Skeletal muscle satellite cell (primary cell): ENCODE data around the gene PIR.

Source experiments
- H3K27me3 ChIP-seq: 2 replicates; pipeline ENCODE4 v1.7.0; 2013; ENCODE audit warnings: low read length; ENCODE audit not compliant: control insufficient read depth, insufficient read depth
- H3K36me3 ChIP-seq: 2 replicates; pipeline ENCODE4 v1.7.0; 2013; ENCODE audit warnings: mild to moderate bottlenecking, control low read depth, low read length; ENCODE audit not compliant: insufficient read depth
- H3K4me1 ChIP-seq: 2 replicates; pipeline ENCODE4 v1.7.0; 2013; ENCODE audit warnings: low read length; ENCODE audit not compliant: control insufficient read depth, insufficient read depth
- H3K4me2 ChIP-seq: 2 replicates; pipeline ENCODE4 v1.7.0; 2013; ENCODE audit warnings: mild to moderate bottlenecking, low read length
- H3K4me3 ChIP-seq: 2 replicates; pipeline ENCODE4 v1.7.0; 2013; ENCODE audit warnings: low read length
- H3K9ac ChIP-seq: 2 replicates; pipeline ENCODE4 v1.7.0; 2013; ENCODE audit warnings: mild to moderate bottlenecking, low read depth, low read length, moderate library complexity
- H3K9me3 ChIP-seq: replicated peaks from 2 replicates; pipeline ENCODE4 v1.7.0; 2013; ENCODE audit warnings: mild to moderate bottlenecking, control low read depth, low read length

The PIR gene

GRCh38 chrX:15509845-15510244 is 16.7 kb upstream of the PIR start:
- no peaks in the 10 kb centered on the region for H3K4me1 ChIP-seq
- H3K27me3 ChIP-seq: peaks cover 38% of the 10 kb centered on the region
- H3K4me3 ChIP-seq: no peak overlapping the region
- no peak overlapping the region for H3K9ac ChIP-seq
- H3K36me3 ChIP-seq: no peaks in the 10 kb centered on the region
- no peaks in the 10 kb centered on the region for H3K9me3 ChIP-seq
- no peak overlapping the region for H3K4me2 ChIP-seq

GRCh38 chrX:15507005-15507404 is 13.9 kb upstream of the PIR start:
- peaks cover 51% of the 10 kb centered on the region for H3K27me3 ChIP-seq
- H3K4me2 ChIP-seq: no peak overlapping the region
- H3K9ac ChIP-seq: no peak overlapping the region
- no peaks in the 10 kb centered on the region for H3K4me1 ChIP-seq
- H3K4me3 ChIP-seq: no peak overlapping the region
- no peaks in the 10 kb centered on the region for H3K36me3 ChIP-seq
- H3K9me3 ChIP-seq: no peaks in the 10 kb centered on the region

- Histone ChIP-seq H3K4me2 (no peak overlapping the region), H3K4me1 (no peaks in the 10 kb centered on the region), H3K4me3 (no peak overlapping the region), H3K27me3 (peaks cover 55% of the 10 kb centered on the region), H3K9ac (no peak overlapping the region), H3K36me3 (no peaks in the 10 kb centered on the region), H3K9me3 (no peaks in the 10 kb centered on the region)
Measured at GRCh38 chrX:15505101-15505500, 12.0 kb upstream of the PIR start.

- no peak overlapping the region for H3K4me3 ChIP-seq
Measured at GRCh38 chrX:15504661-15505060, 11.5 kb upstream of the PIR start.

GRCh38 chrX:15501506-15501905 is 8.4 kb upstream of the PIR start:
- no peak overlapping the region for H3K4me3 ChIP-seq
- H3K36me3 ChIP-seq: no peaks in the 10 kb centered on the region

More at GRCh38 chrX:15504661-15505060, 11.5 kb upstream of the PIR start:
- Histone ChIP-seq H3K27me3 (peaks cover 54% of the 10 kb centered on the region), H3K4me1 (no peaks in the 10 kb centered on the region), H3K4me2 (no peak overlapping the region), H3K9ac (no peak overlapping the region), H3K36me3 (no peaks in the 10 kb centered on the region), H3K9me3 (no peaks in the 10 kb centered on the region)

GRCh38 chrX:15500497-15500966 is 7.4 kb upstream of the PIR start, which contains the start of gene BMX:
Gene BMX, plus strand, starts transcription at chrX:15500807. Its CDS starts 7,547 bp downstream, at chrX:15508354.
- Histone ChIP-seq H3K9ac (no peak within 1 kb of the TSS), H3K27me3 (peaks cover 39% of the 10 kb centered on the region), H3K4me1 (no peaks in the 10 kb centered on the region), H3K9me3 (no peaks in the 10 kb centered on the region), H3K4me3 (no peak within 1 kb of the TSS), H3K36me3 (no peaks in the 10 kb centered on the region), H3K4me2 (no peak within 1 kb of the TSS)

More at GRCh38 chrX:15501506-15501905, 8.4 kb upstream of the PIR start:
- Histone ChIP-seq H3K4me2 (no peak overlapping the region), H3K27me3 (peaks cover 39% of the 10 kb centered on the region), H3K9ac (no peak overlapping the region), H3K9me3 (no peaks in the 10 kb centered on the region), H3K4me1 (no peaks in the 10 kb centered on the region)

- H3K9me3 ChIP-seq: no peaks in the 10 kb centered on the region
- peaks cover 37% of the 10 kb centered on the region for H3K27me3 ChIP-seq
- H3K4me1 ChIP-seq: no peaks in the 10 kb centered on the region
- H3K4me3 ChIP-seq: no peak overlapping the region
- H3K4me2 ChIP-seq: no peak overlapping the region
- H3K36me3 ChIP-seq: no peaks in the 10 kb centered on the region
- H3K9ac ChIP-seq: no peak overlapping the region
Measured at GRCh38 chrX:15499976-15500375, 6.8 kb upstream of the PIR start.

- no peaks in the 10 kb centered on the region for H3K4me1 ChIP-seq
- no peak overlapping the region for H3K4me3 ChIP-seq
- peaks cover 26% of the 10 kb centered on the region for H3K27me3 ChIP-seq
- H3K9ac ChIP-seq: no peak overlapping the region
- no peaks in the 10 kb centered on the region for H3K36me3 ChIP-seq
- H3K9me3 ChIP-seq: no peaks in the 10 kb centered on the region
- no peak overlapping the region for H3K4me2 ChIP-seq
Measured at GRCh38 chrX:15498741-15499140, 5.6 kb upstream of the PIR start.

- Histone ChIP-seq H3K4me1 (no peaks in the 10 kb centered on the region), H3K9ac (no peak overlapping the region), H3K36me3 (no peaks in the 10 kb centered on the region), H3K9me3 (no peaks in the 10 kb centered on the region), H3K4me2 (no peak overlapping the region), H3K4me3 (no peak overlapping the region), H3K27me3 (peaks cover 23% of the 10 kb centered on the region)
Measured at GRCh38 chrX:15497865-15498264, 4.7 kb upstream of the PIR start.

GRCh38 chrX:15496824-15497223 is 3.7 kb upstream of the PIR start:
- no peak overlapping the region for H3K4me2 ChIP-seq
- no peaks in the 10 kb centered on the region for H3K36me3 ChIP-seq
- H3K9me3 ChIP-seq: no peaks in the 10 kb centered on the region
- peaks cover 13% of the 10 kb centered on the region for H3K27me3 ChIP-seq
- no peak overlapping the region for H3K9ac ChIP-seq
- no peak overlapping the region for H3K4me3 ChIP-seq
- H3K4me1 ChIP-seq: peaks cover 6% of the 10 kb centered on the region

- H3K9me3 ChIP-seq: no peaks in the 10 kb centered on the region
- H3K4me2 ChIP-seq: no peak overlapping the region
- peaks cover 5% of the 10 kb centered on the region for H3K27me3 ChIP-seq
- no peaks in the 10 kb centered on the region for H3K36me3 ChIP-seq
- no peak overlapping the region for H3K4me3 ChIP-seq
- H3K9ac ChIP-seq: no peak overlapping the region
- H3K4me1 ChIP-seq: peaks cover 6% of the 10 kb centered on the region
Measured at GRCh38 chrX:15495801-15496200, 2.7 kb upstream of the PIR start.

- Histone ChIP-seq H3K4me3 (peak overlapping the region; percentile 70), H3K36me3 (no peaks in the 10 kb centered on the region), H3K9ac (peak overlapping the region; percentile 62), H3K27me3 (no peaks in the 10 kb centered on the region), H3K4me1 (peaks cover 6% of the 10 kb centered on the region), H3K9me3 (no peaks in the 10 kb centered on the region), H3K4me2 (peak overlapping the region; percentile 84)
Measured at GRCh38 chrX:15492469-15492868, 664 bp downstream of the PIR start.
